C1 segment of cervical spinal cord (tissue), 14 donors: ENCODE results near the gene ASCL2.

Experiments
- DNase-seq, 14 donors: peaks; one replicate each; lab custom pipeline; 2025; lab: John Stamatoyannopoulos, UW

ASCL2 gene, protein sequence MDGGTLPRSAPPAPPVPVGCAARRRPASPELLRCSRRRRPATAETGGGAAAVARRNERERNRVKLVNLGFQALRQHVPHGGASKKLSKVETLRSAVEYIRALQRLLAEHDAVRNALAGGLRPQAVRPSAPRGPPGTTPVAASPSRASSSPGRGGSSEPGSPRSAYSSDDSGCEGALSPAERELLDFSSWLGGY

DNA sequence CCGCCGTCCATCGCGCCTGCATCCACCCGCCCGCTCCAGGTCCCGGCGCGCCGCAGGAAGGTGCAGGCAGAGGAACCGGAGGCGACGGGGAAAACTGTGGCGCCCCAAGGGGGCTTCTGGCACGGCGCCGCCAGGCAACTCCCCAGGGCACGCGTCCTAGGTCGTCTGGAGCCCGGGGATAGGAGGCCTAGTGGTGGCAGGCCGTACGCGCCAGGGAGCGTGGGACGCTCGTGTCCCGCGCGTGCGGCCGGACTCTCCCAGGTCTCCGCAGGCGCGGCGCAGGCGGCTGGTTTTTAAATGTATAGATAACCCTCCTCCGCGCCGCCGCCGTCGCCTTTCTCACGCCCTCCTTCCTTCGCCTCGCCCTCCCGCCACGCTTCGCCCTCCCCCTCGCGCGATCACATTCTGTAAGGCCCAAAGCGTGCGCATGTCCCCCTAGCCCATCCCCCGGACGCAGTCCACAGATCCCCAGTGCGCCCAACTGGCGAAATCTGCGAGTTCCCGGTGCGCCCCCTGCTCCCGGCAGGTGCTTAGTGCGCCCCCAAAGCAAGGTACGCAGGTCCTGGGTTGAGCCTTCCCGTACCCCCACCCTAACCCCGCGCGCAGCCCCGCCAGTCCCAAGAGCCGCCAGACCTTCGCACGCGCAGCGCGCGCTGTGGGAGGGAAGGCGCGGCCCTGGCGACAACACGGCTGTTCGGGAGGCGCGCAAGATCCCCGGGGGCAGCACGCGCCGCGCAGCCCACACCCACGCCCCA is at the start of gene ASCL2:
ASCL2 (minus strand) TSS at position 267 of the 755 bp plus-strand sequence; CDS start at position 11, 256 bp downstream.
- DNase-seq, result no peak

DNA sequence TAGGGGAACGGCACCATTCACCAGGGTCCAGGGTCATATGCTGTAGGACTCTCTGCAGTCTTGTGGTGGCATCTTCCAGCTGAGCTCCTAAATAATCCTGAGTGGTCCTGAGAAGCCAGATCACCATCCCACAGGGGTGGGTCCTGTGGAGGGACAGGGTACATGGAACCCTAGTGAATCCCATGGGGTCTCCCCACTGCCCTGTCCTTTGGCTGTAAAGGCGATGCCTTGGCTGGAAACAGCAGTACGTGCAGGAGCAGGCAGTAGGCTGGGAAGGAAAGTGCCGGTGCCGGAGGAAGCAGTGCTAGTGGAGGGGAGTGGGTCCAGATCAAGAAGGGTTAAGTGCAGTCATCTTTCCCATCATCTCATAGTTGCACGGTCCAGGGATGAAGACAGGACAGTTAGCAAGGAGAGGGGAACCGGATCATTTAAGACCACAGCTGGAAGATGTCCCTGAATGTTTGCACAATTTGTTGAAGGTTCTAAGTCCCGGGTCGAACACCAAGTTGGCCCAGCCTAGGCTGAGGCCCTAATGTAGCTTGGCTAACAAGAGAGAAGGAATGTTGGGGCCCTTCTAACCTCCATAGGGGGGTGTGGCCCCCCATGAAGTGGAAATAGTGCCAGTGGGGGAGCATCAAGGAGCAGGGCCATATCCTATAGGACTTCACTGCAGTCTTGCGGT is 49.5 kb upstream of the ASCL2 start:
- no peak for DNase-seq

DNA sequence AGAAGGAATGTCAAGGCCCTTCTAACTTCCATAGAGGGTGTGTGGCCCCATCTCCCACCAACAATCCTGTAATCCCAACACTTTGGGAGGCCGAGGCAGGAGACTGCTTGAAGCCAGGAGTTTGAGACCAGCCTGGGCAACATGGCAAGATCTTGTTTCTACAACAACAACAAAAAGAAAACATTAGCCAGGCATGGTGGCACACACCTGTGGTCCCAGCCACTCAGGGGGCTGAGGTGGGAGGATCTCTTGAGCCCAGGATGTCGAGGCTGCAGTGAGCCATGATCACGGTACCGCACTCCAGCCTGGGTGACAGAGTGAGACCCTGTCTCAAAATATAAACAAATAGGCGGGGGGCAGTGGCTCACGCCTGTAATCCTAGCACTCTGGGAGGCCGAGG is 48.3 kb upstream of the ASCL2 start:
- DNase-seq, result no peak

DNA sequence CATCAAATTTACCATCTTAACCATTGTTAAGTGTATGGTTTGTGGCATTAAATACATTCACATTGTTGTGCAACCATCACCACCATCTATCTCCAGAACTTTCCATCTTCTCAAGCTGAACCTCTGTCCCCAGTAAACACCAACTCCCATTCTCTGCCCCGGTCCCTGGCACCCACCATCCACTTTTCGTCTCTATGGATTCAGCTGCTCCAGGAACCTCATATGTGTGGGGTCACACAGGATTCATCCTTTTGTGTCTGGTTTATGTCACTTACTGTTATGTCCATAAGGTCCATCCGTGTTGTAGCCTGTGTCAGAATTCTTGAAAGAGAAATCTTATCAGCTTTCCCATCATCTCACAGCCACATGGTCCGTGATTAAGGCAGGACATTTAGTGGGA is 47.7 kb upstream of the ASCL2 start:
- DNase-seq, result no peak

DNA sequence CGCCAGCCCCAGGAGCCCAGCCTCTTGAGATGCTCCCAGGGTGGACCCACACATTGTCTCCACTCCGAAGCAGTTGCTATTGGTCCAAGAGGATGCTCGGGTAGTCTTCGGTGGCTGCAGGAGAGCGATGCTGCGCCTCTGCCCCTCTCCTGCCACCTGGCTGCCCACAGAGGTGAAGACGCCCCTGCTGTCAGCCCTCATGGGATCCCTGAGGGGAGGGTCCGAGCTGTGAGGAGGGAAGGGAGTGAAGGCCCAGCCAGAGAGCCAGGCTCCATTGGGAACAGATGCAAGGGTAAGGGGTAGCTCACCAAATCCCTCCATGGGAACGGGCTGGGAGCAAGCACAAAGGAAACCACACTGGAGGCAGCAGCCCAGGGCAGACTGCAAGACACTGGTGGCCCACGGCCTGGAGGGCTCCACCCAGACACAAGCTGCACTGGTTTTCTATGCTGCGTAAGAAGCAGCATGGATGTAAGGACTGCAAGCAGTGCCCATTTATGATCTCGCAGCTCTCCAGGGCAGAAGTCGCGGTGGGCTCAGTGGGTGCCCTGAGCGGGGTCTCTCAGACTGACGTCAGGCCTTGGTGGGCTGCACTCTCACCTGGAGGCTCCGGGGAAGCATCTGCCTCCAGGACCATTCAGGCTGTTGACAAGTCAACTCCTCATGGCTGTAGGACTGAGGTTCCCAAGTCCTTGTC is 47.1 kb upstream of the ASCL2 start:
- DNase-seq, result no peak

DNA sequence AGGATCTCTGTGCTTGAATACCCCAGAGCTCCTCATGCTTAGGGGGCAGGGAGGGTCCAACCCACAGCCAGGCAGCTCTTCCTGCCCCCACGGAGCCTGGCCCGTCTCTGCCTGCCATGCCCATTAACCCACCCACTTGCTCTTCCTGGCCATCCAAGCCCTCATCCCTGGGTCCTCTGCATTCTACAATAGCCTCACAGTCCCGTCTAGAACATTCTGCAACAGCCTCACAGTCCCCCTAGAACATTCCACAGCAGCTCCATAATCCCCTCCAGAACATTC is 46.5 kb upstream of the ASCL2 start:
- DNase-seq, result no peak

DNA sequence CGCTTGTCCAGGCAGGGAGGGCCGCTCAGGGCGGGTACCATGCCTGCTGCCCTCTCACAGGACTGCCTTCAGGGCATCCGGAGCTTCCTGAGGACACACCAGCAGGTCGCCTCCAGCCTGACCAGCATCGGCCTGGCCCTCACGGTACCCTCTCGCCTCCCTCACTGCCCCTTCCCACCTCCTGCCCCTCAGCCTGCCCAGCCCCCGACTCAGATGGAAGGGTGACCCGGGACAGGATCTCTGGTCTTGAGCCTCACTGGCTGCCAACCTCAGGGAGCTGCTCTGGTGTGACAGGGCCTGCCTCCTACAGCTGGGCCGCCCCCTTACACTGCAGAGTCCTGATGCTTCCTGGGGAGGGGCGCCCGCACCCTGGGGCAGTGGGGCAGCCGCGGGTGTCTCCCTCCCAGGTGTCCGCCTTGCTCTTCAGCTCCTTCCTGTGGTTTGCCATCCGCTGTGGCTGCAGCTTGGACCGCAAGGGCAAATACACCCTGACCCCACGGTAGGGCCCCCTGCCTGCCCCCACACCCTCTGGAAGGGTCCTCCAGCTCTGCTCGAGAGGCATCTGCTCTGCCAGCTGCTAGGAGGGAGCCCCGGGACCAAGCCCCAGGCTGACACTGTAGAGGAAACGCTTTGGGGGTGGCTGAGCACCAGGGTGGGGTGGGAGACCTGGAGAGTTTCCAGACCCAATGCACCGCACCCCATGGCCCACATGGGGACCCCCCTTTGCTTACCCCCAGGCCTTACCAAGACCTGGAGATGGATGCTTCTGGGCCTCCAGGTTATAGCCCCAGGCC is 46.0 kb upstream of the ASCL2 start:
- DNase-seq, result no peak

DNA sequence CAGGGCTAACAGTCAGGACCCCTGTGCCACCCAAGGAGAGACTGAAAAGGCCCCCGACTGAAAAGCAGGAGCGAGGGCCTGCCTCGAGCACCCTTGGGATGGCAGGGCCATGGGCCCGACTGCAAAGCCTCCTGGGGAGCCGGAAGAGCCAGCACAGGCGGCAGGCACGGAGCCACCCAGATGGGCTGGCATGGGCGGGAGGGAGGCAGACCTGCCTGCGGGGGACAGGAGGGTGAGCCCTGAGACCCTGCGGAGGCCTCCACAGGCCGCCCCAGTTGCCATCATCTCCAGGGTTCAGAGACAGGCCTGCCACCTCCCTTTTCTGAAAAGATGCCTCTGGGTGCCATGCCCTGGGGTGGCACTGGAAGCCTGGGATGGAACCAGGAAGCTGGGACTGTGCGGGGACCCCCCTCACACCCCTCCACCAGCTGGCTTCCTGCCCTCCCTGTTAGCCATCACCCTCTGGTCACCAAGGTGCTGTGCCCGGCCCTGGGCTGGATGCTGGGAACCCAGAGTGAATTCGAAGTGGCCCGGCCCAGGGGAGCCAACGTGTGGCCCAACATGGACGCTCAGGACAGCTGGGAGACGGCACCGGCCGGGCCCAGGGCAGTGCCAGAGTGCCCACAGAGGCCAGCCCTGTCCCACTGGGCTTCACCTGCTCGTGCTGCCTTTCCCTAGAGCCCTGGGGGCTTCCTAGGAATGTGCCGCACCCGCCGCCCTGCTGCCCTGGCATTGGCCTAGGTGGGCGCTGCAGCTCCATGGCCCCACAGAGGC is 45.2 kb upstream of the ASCL2 start:
- DNase-seq, result peak in 1 of 14 donors; percentile 53

DNA sequence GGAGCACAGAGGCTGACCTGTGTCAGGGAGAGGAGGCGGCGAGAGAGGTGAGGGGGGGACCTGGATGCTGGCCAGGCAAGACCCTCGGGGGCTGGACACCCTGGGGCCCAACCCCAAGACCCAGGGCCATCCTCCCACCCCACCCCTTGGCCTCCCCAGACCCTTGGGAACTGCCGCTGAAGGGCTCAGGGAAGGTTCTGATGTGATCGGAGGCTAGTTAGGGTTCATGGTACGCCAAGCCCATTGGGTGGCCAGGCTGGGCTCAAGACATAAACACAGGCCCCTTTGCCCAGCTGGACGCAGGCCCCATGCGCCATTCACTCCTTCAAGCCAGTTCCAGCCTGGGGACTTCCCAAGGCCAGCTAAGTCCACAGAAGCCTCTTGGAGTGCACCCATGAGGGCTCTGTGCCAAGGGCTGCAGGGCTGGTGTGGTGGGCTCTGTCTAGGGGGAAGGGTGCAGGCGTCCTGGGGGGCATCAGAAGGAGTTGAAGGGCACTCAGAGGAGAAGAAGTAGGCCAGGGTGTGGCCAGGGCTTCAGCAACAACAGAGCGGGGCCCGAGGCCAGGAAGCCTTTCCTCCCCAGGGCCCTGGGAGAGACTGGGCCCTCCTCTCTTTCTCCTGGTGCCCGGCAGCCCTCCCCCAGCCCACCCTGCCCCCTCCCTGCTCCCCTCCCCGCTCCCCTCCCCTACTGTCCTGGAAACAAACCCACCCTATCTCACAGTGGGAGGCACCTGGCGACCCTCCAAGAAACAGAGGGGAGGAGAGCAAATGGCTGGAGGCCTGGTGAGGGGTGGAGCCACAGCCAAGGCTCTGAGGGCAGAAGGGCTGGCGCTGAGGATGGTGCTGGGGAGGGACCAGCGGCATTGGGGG is 44.4 kb upstream of the ASCL2 start:
- peak in 13 of 14 donors; percentile 23 to 84 (median 60) for DNase-seq

DNA sequence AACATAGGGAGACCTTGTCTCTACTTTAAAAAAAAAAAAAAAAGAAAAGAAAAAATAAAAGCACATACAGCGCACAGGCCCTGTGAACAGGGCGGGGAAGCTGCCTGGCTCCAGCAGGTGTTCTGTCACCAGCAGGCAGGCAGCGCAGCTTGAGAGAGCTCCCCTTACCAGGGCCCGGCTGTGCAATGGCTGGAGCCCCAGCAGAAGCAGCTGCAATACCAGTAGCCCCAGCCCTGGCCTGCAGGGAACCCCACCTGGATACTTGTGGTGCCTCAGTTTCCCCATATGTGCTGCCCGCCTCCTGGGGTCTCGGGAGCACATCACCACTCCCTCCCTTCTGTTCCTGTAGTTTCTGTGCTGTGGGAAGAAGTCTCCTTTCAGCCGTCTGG is 43.7 kb upstream of the ASCL2 start:
- no peak for DNase-seq

DNA sequence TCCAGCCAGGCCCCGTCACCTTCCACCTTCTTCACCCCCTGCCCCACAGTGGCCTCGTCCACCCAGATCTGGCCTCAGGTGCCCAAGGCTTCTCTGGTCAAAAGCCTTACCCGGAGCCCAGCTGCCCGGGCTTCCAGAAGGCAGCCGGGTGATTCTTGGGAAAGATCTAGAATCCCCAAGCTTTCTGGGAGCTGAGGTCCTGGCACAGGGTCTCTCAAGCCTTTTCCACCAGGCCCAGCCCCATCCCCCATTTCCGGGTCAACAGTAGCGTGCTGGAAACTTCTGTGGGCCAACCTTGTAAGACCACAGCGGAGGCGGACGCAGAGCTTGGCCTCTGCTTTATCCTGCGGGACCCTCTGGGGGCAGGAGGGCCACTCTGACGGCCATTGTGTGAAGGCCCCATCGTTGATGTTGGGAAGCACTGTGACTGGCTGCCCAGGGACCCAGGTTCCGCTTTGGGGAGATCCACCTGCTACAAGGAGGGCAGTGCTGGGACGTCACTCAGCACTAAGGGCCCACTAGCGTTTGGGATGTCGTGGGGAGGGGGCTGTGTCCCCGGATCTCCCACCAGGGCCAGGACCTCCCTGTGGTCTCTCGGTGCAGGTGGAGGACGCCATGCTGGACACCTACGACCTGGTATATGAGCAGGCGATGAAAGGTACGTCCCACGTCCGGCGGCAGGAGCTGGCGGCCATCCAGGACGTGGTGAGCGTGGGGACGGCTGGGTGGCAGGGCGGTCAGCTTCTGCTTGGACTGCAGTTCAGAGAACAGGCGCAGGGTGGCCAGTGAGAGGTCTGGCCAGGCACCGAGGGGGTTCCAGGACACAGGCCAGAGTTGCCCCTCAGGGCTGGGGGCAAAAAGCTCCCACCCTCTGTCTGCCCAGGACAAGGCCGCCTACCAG is 42.9 kb upstream of the ASCL2 start:
- DNase-seq, result no peak

DNA sequence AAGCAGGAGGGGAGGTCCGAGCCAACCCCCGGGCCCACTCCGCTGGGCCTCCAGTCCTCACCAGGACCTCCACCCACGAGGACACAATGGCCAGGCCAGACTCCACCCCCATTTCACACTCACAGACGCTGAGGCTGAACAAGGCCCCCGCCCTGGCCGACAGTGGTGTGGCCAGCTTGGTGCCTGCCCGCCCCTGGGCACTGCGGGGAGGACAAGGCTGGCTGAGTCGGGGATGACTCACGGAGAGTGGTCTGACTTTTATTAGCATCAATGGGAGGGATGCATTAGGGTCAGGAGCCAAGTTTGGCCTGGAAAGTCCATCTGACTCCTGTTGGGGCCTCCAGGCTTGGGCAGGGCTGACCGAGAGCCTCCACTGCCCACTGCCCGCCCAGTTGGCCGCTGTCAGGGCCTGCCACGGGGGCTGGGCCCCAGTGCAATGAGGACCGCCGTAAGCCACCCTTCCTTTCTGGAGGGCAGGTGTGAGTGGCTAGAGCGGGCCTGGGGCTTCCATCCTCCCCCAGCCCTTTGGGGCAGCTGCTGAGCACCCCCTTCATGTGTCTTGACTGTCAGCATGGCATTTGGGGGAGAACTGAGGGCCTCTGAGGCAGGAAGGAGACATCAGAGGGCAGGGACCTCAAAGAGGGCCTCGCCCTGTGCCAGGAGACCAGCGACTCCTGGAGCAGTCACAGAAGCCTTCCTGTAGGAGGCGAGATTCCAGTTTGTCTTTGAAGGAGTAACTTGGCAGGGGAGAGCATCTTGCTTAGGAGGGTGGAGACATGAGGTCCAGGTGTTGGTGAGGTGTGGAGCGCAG is 42.0 kb upstream of the ASCL2 start:
- DNase-seq, result peak in 1 of 14 donors; percentile 76

DNA sequence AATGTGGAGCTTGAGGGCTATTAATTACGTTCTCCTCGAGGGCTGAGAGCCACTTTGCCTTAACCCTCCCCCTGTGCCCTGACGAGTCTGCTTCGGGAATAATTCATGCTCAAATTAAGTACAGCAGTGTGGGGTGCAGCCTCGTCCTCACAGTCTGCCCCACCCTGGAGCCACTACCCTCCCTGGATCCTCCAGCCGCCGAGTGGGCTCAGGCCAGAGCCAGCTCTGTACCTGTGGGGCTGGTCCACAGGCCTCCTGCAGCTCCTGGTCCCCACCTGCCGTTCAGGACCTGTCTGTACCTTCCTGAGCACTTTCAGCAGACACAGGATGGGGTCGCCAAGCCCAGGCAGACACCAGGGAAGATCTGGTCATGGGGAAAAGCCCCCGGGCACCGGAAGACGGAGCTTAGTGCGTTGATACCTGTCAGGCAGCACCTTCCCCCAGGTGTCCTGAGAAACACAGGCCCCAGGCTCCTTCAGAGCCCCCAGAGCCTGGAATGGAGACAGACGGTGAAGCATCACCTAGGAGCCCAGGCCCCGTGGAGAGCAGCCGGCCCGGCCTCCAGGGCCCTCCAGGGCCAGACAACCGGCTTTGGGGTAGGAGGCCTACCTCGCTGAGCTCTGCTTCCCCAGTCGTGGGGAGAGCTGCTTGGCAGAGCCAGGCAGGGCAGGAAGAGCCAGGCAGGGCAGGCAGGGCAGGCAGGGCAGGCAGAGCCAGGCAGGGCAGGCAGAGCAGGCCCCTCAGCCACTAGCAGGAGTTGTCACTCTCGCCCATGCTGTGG is 41.2 kb upstream of the ASCL2 start:
- no peak for DNase-seq

DNA sequence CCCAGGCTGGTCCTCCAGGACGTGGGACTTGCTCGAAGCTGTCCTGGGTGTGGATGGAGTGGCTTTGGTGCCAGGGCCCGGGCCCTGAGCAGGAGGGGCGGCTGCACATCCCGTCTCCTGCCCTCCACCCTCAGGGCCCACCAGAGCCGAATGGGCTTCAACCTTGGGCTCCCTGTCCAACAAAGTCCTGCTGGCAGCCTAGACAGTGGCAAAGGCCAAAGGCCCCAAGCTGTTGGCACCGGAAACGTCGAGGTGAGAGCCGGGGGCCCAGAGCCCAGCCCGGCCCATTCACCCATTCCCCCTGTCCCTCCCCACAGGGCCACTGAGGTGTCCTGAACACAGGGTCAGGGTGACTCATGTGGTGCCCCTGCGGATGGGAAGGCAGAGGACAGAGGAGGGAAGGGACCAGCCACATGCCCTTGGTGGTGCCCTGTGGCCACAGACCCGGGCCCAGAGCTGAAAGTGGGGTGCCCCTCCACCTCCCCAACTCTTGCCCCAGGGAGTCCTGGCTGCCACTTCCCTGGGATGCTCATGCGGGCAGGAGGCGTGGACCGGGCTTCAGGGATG is 40.5 kb upstream of the ASCL2 start:
- no peak for DNase-seq

DNA sequence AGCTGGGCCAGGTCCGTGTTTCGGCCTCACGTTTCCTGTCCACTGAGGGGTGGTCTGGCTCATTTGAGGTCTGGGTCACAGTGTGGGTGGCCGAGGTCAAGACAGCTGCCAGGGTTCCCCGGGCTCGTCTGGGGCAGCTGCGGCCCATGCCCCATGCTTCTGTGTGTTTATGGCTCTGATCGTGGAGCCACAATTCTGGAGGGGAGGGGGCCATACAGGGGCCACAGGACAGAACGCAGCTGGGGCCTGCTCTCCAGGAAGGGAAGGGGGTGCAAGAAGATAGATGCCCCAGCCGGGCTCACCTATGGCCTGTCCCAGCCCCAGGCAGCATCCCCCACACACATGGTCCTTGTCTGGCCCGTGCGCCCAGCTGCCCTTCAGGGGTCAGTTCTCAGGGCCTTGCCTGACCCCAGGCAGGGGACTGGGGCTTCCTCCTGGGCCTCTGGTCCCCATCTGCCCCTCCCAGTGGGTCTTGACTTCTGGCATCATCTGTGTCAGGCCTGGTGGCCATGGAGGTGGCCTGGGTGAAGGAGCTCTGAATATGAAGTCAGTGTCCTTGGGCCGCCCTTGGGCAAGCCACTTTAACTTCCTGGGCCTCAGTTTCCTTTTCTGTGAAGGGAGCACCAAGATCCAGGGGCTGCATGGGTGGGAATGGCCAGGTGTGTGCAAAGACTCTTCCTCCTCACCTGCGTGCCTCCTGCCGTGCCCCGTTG is 39.8 kb upstream of the ASCL2 start:
- no peak for DNase-seq
